GM21367 (cell line): ENCODE results near the gene DSG2.
A peak's percentile ranks its signal among the peaks of the same experiment; 100 is the strongest.
"Not testable (repeated sequence)": the region's sequence is repeated elsewhere in the genome, so short reads cannot be mapped to it uniquely, and the experiment has no call there.

ENCODE experiments used
- ATAC-seq: cut with Tn5 transposase; IDR thresholded peaks from one replicate; pipeline ENCODE4 v1.9.1; 2021; ENCODE audit not compliant: unreplicated experiment

The DSG2 gene

GRCh38 chr18:31500051-31500688 is 2.2 kb downstream of the DSG2 start:
- ATAC-seq, result peak; percentile 90

GRCh38 chr18:31503011-31503410 is 5.0 kb downstream of the DSG2 start:
- ATAC-seq, result no peak

GRCh38 chr18:31504455-31505147 is 6.6 kb downstream of the DSG2 start:
- ATAC-seq, result no peak

- ATAC-seq, result no peak
These were observed 7.2 kb downstream of the DSG2 start for GRCh38 chr18:31505156-31505555.

- ATAC-seq, result no peak
These were observed 8.2 kb downstream of the DSG2 start for GRCh38 chr18:31506024-31506742.

- ATAC-seq, result not testable (repeated sequence)
These were observed 9.1 kb downstream of the DSG2 start for GRCh38 chr18:31507124-31507523.

- ATAC-seq, result no peak
These were observed 10.8 kb downstream of the DSG2 start for GRCh38 chr18:31508781-31509180.

- ATAC-seq, result no peak
These were observed 11.6 kb downstream of the DSG2 start for GRCh38 chr18:31509571-31509970.

- no peak for ATAC-seq
These were observed 12.3 kb downstream of the DSG2 start for GRCh38 chr18:31510319-31510718.

- no peak for ATAC-seq
These were observed 13.1 kb downstream of the DSG2 start for GRCh38 chr18:31511098-31511497.

- ATAC-seq, result no peak
These were observed 14.3 kb downstream of the DSG2 start for GRCh38 chr18:31512203-31512764.

GRCh38 chr18:31513189-31513935 is 15.4 kb downstream of the DSG2 start:
- no peak for ATAC-seq

- ATAC-seq, result no peak
These were observed 18.5 kb downstream of the DSG2 start for GRCh38 chr18:31516437-31516836.

- no peak for ATAC-seq
These were observed 28.4 kb downstream of the DSG2 start for GRCh38 chr18:31526374-31526773.

- no peak for ATAC-seq
These were observed 35.3 kb downstream of the DSG2 start for GRCh38 chr18:31533236-31533635.

- ATAC-seq, result no peak
These were observed 40.9 kb downstream of the DSG2 start for GRCh38 chr18:31538837-31539236.

- ATAC-seq, result no peak
These were observed 48.5 kb downstream of the DSG2 start for GRCh38 chr18:31546476-31546875.

GRCh38 chr18:31548853-31549252 is 50.9 kb downstream of the DSG2 start:
- no peak for ATAC-seq

GRCh38 chr18:31549416-31549815 is 51.4 kb downstream of the DSG2 start:
- no peak for ATAC-seq

GRCh38 chr18:31551883-31552282 is 53.9 kb downstream of the DSG2 start:
- no peak for ATAC-seq

GRCh38 chr18:31553800-31554199 is 55.8 kb downstream of the DSG2 start:
- no peak for ATAC-seq
